Esophagus (tissue), 2 donors: ENCODE results near the gene TTLL8. TPM values are rescaled to one million over a fixed set of nuclear protein-coding genes. Genes with fewer than 3 reads are reported as not detected.

Experiments
- H3K27ac ChIP-seq, 2 donors: one replicate each; pipeline ENCODE4 v1.5.1; 2013; ENCODE audit warnings: low read depth in 2 of 2, mild to moderate bottlenecking in 2 of 2, inconsistent platforms in 1 of 2, low read length in 1 of 2, moderate library complexity in 1 of 2
- H3K27me3 ChIP-seq, 2 donors: one replicate each; pipeline ENCODE4 v1.6.1; 2013; ENCODE audit warnings: low read length in 2 of 2, control low read depth in 1 of 2, mild to moderate bottlenecking in 1 of 2; ENCODE audit not compliant: insufficient read depth in 2 of 2, control insufficient read depth in 1 of 2
- H3K36me3 ChIP-seq, 2 donors: one replicate each; pipeline ENCODE4 v1.6.1; 2013; ENCODE audit warnings: low read length in 1 of 2; ENCODE audit not compliant: control insufficient read depth in 2 of 2, insufficient read depth in 2 of 2
- H3K4me1 ChIP-seq, 2 donors: one replicate each; pipeline ENCODE4 v1.6.1; 2013; ENCODE audit warnings: low read length in 1 of 2; ENCODE audit not compliant: control insufficient read depth in 2 of 2, insufficient read depth in 2 of 2
- H3K4me3 ChIP-seq, 2 donors: one replicate each; pipeline ENCODE4 v1.5.1; 2013; ENCODE audit warnings: low read length in 2 of 2, mild to moderate bottlenecking in 2 of 2, low read depth in 1 of 2, moderate library complexity in 1 of 2
- H3K9me3 ChIP-seq, 2 donors: one replicate each; pipeline ENCODE4 v1.6.1; 2013; ENCODE audit warnings: mild to moderate bottlenecking in 2 of 2, low read depth in 1 of 2, low read length in 1 of 2, moderate library complexity in 1 of 2; ENCODE audit not compliant: control insufficient read depth in 2 of 2, insufficient read depth in 1 of 2
- WGBS, 2 donors: extraction: QIAGEN DNeasy Blood & Tissue Kit; methylation state at CpG; one replicate each; pipeline ENCODE4 v1.1.7; 2013; 5-methylcytosine and 5-hydroxymethylcytosine counted together
- polyA plus RNA-seq, 2 donors: library from polyadenylated mRNA; stranded (reverse); fragments of 200-250 nt; gene quantifications; one replicate each; pipeline ENCODE4 v1.2.3, GENCODE V29; 2013
- donor health status: healthy with polysubstance abuse.
- donor health status: Bipolar disorder and iron deficiency.

Gene TTLL8
- polyA plus RNA-seq, 2 donors = not detected

GRCh38 chr22:50016308-50016987 lies 41.6 kb downstream of the TTLL8 start:
- Histone ChIP-seq H3K27me3 (peaks cover 3 to 13% of the 10 kb centered on the region in 2 donors), H3K27ac (no peak overlapping the region), H3K4me1 (peaks cover 6 to 12% of the 10 kb centered on the region in 2 donors), H3K36me3 (no peaks in the 10 kb centered on the region), H3K9me3 (peaks cover 0 to 13% of the 10 kb centered on the region in 2 donors), H3K4me3 (no peak overlapping the region)
- WGBS, 2 donors = 79 to 82% methylated on average over 20 of the region's 20 CpGs

DNA sequence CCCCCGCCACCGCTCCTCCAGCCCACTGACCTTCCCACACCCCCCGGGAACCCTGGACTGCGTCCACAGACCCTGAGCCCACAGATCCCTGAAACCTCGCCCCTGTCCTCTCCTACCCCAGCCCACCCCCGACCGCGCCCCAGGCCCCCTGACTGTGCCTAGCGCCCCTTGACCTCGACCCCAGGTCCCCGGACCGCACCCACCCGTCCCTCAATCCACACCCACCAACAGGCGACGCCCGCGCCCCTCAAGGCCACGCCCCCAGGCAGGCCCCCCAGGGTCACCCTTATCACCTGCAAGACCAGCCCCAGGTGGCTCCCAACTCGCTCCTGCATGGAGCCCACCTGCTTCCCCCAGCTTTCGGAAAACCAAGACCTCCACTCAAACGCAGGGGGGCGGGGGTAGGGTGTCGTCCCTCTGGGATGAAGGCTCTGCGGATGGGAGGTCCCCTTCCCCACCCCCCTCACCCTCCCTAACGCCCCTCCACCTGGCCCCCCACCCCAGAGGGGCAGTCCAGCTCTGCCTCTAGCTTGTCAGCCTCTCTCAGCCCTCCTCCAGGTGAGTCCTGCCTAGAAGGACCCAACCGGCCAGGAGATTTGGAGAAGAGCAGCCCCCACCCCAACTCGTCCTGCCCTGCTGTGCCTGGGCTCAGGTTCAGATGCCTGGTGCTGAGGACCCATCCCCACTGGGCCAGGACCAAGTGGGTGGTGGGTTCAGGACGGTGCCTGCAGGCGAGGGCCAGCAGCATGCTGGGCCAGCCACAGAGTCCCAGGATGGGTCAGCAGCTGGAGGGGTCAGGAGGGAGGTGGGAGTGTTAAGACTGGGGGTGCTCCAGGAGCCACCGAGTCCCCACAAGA lies 42.4 kb downstream of the TTLL8 start:
- H3K27me3 ChIP-seq = peaks cover 3 to 13% of the 10 kb centered on the region in 2 donors
- H3K36me3 ChIP-seq = no peaks in the 10 kb centered on the region
- 45 to 50% methylated on average over 28 to 30 of the region's 30 CpGs for WGBS, 2 donors
- no peak overlapping the region for H3K27ac ChIP-seq
- peaks cover 0 to 7% of the 10 kb centered on the region in 2 donors for H3K9me3 ChIP-seq
- peaks cover 8 to 12% of the 10 kb centered on the region in 2 donors for H3K4me1 ChIP-seq
- no peak overlapping the region for H3K4me3 ChIP-seq

DNA sequence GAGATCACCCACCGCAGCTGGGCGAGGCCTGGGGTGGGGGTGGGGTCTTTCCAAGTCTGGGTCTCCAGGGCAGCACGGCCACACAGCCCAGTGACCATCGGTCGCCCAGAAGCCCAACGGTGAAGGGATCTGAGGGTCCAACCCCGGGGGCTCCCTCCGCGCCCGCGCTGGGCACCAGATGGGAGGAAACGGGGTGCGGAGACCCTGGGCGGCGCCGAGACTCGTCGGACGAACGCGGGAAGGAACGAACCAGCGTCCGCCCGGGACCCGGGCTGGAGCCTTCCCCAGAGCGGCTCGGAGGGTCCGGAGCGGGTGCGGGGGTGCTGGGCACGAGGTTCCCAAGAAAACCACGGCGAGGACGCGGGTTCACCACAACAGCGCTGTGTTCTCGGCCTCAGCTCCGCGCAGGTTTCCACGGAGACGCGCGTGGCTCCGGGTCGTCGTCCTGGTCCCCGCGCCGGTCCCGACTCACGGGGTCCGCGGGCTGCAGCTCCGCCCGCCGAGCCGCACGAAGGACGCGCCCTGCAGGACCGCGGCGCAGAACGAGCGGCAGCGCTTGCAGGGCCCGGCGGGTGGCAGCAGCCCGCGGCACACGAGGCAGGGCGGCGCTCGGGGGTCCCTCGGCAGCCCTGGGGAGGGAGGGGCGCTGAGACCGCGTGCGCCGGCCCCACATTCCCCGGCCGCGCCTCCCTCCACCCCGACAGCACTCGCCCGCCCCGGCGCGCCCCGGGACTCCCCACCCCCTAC lies 43.3 kb downstream of the TTLL8 start:
- Histone ChIP-seq H3K27ac (no peak overlapping the region), H3K4me1 (peaks cover 11 to 12% of the 10 kb centered on the region in 2 donors), H3K36me3 (no peaks in the 10 kb centered on the region), H3K9me3 (no peaks in the 10 kb centered on the region), H3K4me3 (no peak overlapping the region), H3K27me3 (peaks cover 3 to 16% of the 10 kb centered on the region in 2 donors)
- 3 to 6% methylated on average over 55 to 91 of the region's 91 CpGs for WGBS, 2 donors

DNA sequence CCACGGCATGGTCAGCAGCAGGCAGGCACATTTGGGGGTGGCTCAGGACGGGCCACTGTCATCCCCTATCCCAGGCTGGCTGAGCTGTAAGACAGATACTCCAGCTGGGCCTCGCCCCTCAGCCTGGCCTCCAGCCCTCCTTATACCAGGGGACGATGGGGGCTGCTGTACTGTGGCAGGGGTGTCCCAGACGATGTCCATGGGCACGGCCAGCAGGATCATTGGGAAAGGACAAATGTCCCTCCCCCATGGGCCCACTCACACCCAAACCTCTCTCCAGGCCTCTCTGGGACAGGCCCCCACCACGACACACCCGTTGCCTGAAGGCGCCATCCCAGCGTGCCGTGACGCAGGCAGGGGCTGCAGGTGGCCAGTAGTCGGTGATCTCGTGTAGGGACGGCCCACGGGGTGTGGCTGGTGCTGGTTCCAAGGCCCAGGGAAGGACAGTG lies 44.0 kb downstream of the TTLL8 start:
- H3K36me3 ChIP-seq = no peaks in the 10 kb centered on the region
- H3K27ac ChIP-seq = no peak overlapping the region
- no peak overlapping the region for H3K4me3 ChIP-seq
- H3K9me3 ChIP-seq = no peaks in the 10 kb centered on the region
- peaks cover 11 to 12% of the 10 kb centered on the region in 2 donors for H3K4me1 ChIP-seq
- peaks cover 3 to 16% of the 10 kb centered on the region in 2 donors for H3K27me3 ChIP-seq
- WGBS, 2 donors = 42 to 57% methylated on average over 16 of the region's 16 CpGs

- Histone ChIP-seq H3K27me3 (peaks cover 3 to 16% of the 10 kb centered on the region in 2 donors), H3K4me1 (peaks cover 11 to 12% of the 10 kb centered on the region in 2 donors), H3K4me3 (no peak within 1 kb of the TSS), H3K36me3 (no peaks in the 10 kb centered on the region), H3K27ac (no peak within 1 kb of the TSS), H3K9me3 (no peaks in the 10 kb centered on the region)
- 49 to 56% methylated on average over 29 of the region's 29 CpGs for WGBS, 2 donors
These were observed 45.6 kb downstream of the TTLL8 start, which contains the start of gene IL17REL for GRCh38 chr22:50012211-50013181. IL17REL (minus strand) TSS chr22:50012765; CDS start chr22:50012646, 119 bp downstream.

GRCh38 chr22:50011447-50012210 lies 46.5 kb downstream of the TTLL8 start:
- Histone ChIP-seq H3K27ac (no peak overlapping the region), H3K27me3 (peaks cover 3 to 16% of the 10 kb centered on the region in 2 donors), H3K4me1 (peaks cover 11% of the 10 kb centered on the region in 2 donors), H3K36me3 (no peaks in the 10 kb centered on the region), H3K4me3 (no peak overlapping the region), H3K9me3 (no peaks in the 10 kb centered on the region)
- WGBS, 2 donors = 43 to 44% methylated on average over 18 of the region's 18 CpGs

DNA sequence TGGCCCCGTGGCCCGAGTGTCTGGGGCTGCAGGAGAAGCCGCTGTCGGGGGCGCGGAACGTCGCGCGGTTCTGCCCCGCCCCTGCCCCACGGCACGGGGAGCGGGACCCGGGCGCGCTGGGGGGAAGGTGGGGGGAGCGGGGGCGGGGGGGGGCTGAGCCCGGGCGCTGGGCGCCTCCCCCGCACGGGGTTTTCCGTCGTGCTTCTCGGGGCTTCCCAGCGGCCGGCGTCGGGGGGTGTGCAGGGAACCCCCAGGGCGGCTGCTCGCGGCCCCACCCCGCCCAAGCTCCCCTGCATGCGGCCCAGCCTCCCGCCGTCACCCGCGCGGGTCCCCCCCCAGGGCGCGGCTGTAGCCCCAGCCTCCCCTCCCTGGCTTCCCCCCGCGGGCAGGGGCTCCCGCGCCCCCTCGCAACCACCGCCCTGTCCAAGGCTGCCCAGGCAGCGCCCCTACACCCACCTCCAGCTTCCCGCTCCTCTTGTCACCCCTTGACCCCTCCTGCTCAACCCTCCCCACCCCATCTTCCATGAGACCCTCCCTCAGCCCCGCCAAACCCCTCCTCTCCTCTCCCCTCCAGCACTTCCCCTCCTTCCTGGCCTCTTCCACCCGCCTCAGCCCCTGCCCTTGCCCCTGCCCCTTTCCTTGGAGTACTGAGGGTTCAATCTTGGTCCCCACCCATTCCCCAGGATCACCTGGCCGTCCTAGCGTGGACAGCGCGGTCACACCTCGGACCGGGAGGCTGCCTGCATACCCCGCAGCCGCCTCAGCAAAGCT lies 47.2 kb downstream of the TTLL8 start:
- peaks cover under 1 to 16% of the 10 kb centered on the region in 2 donors for H3K27me3 ChIP-seq
- H3K9me3 ChIP-seq = no peaks in the 10 kb centered on the region
- H3K4me3 ChIP-seq = no peak overlapping the region
- H3K36me3 ChIP-seq = no peaks in the 10 kb centered on the region
- H3K27ac ChIP-seq = no peak overlapping the region
- H3K4me1 ChIP-seq = peaks cover 9 to 11% of the 10 kb centered on the region in 2 donors
- 2 to 4% methylated on average over 41 to 60 of the region's 61 CpGs for WGBS, 2 donors
